B cell (primary cell): ENCODE results near the gene TRABD2B. TPM values are rescaled to one million over a fixed set of nuclear protein-coding genes. Genes with fewer than 3 reads are reported as not detected.

ENCODE experiments used
- ATAC-seq: fragments of 200-7000 bp; cut with Tn5 transposase; one replicate; pipeline ENCODE4 v1.10.0; 2021; ENCODE audit warnings: low read depth, mild to moderate bottlenecking, moderate number of reproducible peaks, moderate library complexity
- CTCF ChIA-PET: fragments of 350-600 bp; sonication (Branson Sonifier 250); formaldehyde crosslinking; loops from one replicate; lab custom pipeline; 2021; ENCODE audit warnings: antibody characterized with exemption, inconsistent platforms; lab: Charles Lee
- POLR2A ChIA-PET: fragments of 350-600 bp; sonication (Branson Sonifier 250); formaldehyde crosslinking; loops from one replicate; lab custom pipeline; 2021; ENCODE audit warnings: antibody characterized with exemption; lab: Charles Lee
- DNase-seq: peaks from one replicate; pipeline ENCODE4 v3.0.0; 2013
- H2AFZ ChIP-seq: 2 replicates; pipeline ENCODE4 v1.6.1; 2012; ENCODE audit warnings: mild to moderate bottlenecking, low read depth, low read length; ENCODE audit not compliant: insufficient read depth, poor library complexity, severe bottlenecking
- H3K27ac ChIP-seq, 2 donors: 1 replicate in 1 of 2; 2 replicates in 1 of 2; pipeline ENCODE4 v1.5.1; 2012 to 2013; ENCODE audit warnings: low read length in 2 of 2, mild to moderate bottlenecking in 2 of 2, moderate library complexity in 1 of 2
- H3K27me3 ChIP-seq, 4 experiments: fragments of 200-600 bp in 1 of 4; sonication (generic) in 1 of 4; replicated peaks in 1 of 4; 1 replicate in 2 of 4; 2 replicates in 2 of 4; pipeline versions ENCODE4 v1.6.1 to v1.7.0; 2013 to 2016; ENCODE audit warnings: low read length in 3 of 4, mild to moderate bottlenecking in 2 of 4, mixed read lengths in 1 of 4, moderate library complexity in 1 of 4; ENCODE audit not compliant: insufficient read depth in 4 of 4, control insufficient read depth in 3 of 4; ENCODE audit errors: control extremely low read depth in 1 of 4
- H3K36me3 ChIP-seq, 2 experiments: replicated peaks in 1 of 2; 1 replicate in 1 of 2; 2 replicates in 1 of 2; pipeline versions ENCODE4 v1.6.1 to v1.7.1; 2013; ENCODE audit warnings: low read length in 1 of 2; ENCODE audit not compliant: insufficient read depth in 2 of 2, control insufficient read depth in 1 of 2; ENCODE audit errors: control extremely low read depth in 1 of 2, extremely low read depth in 1 of 2
- H3K4me1 ChIP-seq, 2 donors: fragments of 200-600 bp in 1 of 2; sonication (generic) in 1 of 2; 1 replicate in 1 of 2; 2 replicates in 1 of 2; pipeline versions ENCODE4 v1.5.1 to v1.6.1; 2013 to 2017; ENCODE audit warnings: low read length in 2 of 2; ENCODE audit not compliant: control insufficient read depth in 2 of 2, insufficient read depth in 2 of 2
- H3K4me2 ChIP-seq: replicated peaks from 2 replicates; pipeline ENCODE3; 2012; ENCODE audit warnings: mild to moderate bottlenecking, low read depth, low read length; ENCODE audit not compliant: poor library complexity, severe bottlenecking
- H3K4me3 ChIP-seq, 5 experiments: fragments of 200-600 bp in 1 of 5; sonication (generic) in 1 of 5; 1 replicate in 3 of 5; 2 replicates in 2 of 5; pipeline versions ENCODE4 v1.5.1 to v1.7.0; 2011 to 2016; ENCODE audit warnings: low read length in 4 of 5, mild to moderate bottlenecking in 4 of 5, low read depth in 2 of 5, control low read depth in 1 of 5, moderate library complexity in 1 of 5; ENCODE audit not compliant: insufficient read depth in 1 of 5; ENCODE audit errors: control extremely low read depth in 1 of 5, extremely low read depth in 1 of 5
- H3K79me2 ChIP-seq: fragments of 200-600 bp; sonication (generic); one replicate; pipeline ENCODE4 v1.6.0; 2016; ENCODE audit warnings: low read length; ENCODE audit not compliant: control insufficient read depth, insufficient read depth
- H3K9ac ChIP-seq: fragments of 200-600 bp; sonication (generic); 2 replicates; pipeline ENCODE4 v1.6.1; 2017; ENCODE audit warnings: mild to moderate bottlenecking, low read length, moderate library complexity
- H3K9me3 ChIP-seq, 3 donors: one replicate each; pipeline versions ENCODE4 v1.6.1 to v1.7.1; 2013; ENCODE audit warnings: low read length in 2 of 3; ENCODE audit not compliant: control insufficient read depth in 2 of 3, insufficient read depth in 1 of 3; ENCODE audit errors: control extremely low read depth in 1 of 3
- H4K20me1 ChIP-seq: 2 replicates; pipeline ENCODE4 v1.6.0; 2012; ENCODE audit warnings: mild to moderate bottlenecking, low read length; ENCODE audit not compliant: insufficient read depth, control insufficient read depth, poor library complexity, severe bottlenecking
- H3K27ac Mint-ChIP-seq: one replicate; pipeline ENCODE4 v1.8.0; 2021; ENCODE audit warnings: mixed read lengths
- H3K27me3 Mint-ChIP-seq: one replicate; pipeline ENCODE4 v1.8.0; 2021; ENCODE audit warnings: mixed read lengths
- H3K4me1 Mint-ChIP-seq: one replicate; pipeline ENCODE4 v1.8.0; 2021; ENCODE audit warnings: mixed read lengths
- H3K4me3 Mint-ChIP-seq: one replicate; pipeline ENCODE4 v1.8.0; 2021; ENCODE audit warnings: mixed read lengths
- H3K9me3 Mint-ChIP-seq: one replicate; pipeline ENCODE4 v1.8.0; 2022; ENCODE audit warnings: mixed read lengths; ENCODE audit not compliant: insufficient read depth
- CTCF ChIP-seq: fragments of 200-600 bp; IDR thresholded peaks from one replicate; pipeline ENCODE4 v1.8.0; 2022; ENCODE audit warnings: antibody characterized with exemption, mild to moderate bottlenecking
- EZH2 ChIP-seq: IDR thresholded peaks from 2 replicates; pipeline ENCODE4 v1.6.1; 2012; ENCODE audit warnings: borderline replicate concordance, low read depth, mild to moderate bottlenecking, moderate library complexity, low read length; ENCODE audit not compliant: insufficient read depth, poor library complexity, severe bottlenecking
- WGBS: methylation state at CpG from one replicate; pipeline ENCODE4 v1.1.5; 2013; ENCODE audit warnings: missing lambda C conversion rate; ENCODE audit not compliant: insufficient coverage; 5-methylcytosine and 5-hydroxymethylcytosine counted together
- intact Hi-C: fragments of 100-400 bp; cut with micrococcal nuclease; formaldehyde crosslinking; loops from one replicate; pipeline ENCODE4 v1.10.0; 2022
- polyA plus RNA-seq: library from polyadenylated mRNA; depleted of rRNA; stranded (reverse); fragments of >200 nt; gene quantifications from 2 replicates; pipeline ENCODE4 v1.2.3, GENCODE V29; 2012
- total RNA-seq, 2 donors: library from RNA; stranded (reverse); fragments of 120-200 nt in 1 of 2; gene quantifications; 1 replicate in 1 of 2; 2 replicates in 1 of 2; pipeline versions ENCODE4 v1.2.3 to v1.2.4, GENCODE V29; 2013 to 2022

Gene TRABD2B
- total and polyA plus RNA-seq, 2 donors (not counting 1 experiment from before 2014, with no cell fraction given): not detected

GRCh38 chr1:47839433-47839760 lies 157.8 kb downstream of the TRABD2B start:
- no peaks in the 10 kb centered on the region for H3K4me1 Mint-ChIP-seq
- Histone ChIP-seq H4K20me1 (no peaks in the 10 kb centered on the region), H3K9me3 (peaks cover 0 to 8% (median 2%) of the 10 kb centered on the region in 3 donors), H3K79me2 (no peaks in the 10 kb centered on the region), H3K4me1 (no peaks in the 10 kb centered on the region), H3K4me3 (no peak overlapping the region), H3K27me3 (no peaks in the 10 kb centered on the region), H2AFZ (no peak overlapping the region), H3K27ac (no peak overlapping the region), H3K36me3 (no peaks in the 10 kb centered on the region), H3K4me2 (no peak overlapping the region), H3K9ac (no peak overlapping the region)
- intact Hi-C loops: no loop called here
- H3K27ac Mint-ChIP-seq: no peak overlapping the region
- POLR2A ChIA-PET: no interaction called here
- ATAC-seq (no peak), DNase-seq (no peak)
- TF ChIP-seq EZH2: no peak
- TF ChIP-seq CTCF: no peak
- CTCF ChIA-PET: no interaction called here
- no peak overlapping the region for H3K4me3 Mint-ChIP-seq
- H3K27me3 Mint-ChIP-seq: peaks cover 9% of the 10 kb centered on the region
- peaks cover 4% of the 10 kb centered on the region for H3K9me3 Mint-ChIP-seq
- 78% methylated on average over 4 of the region's 4 CpGs for WGBS

GRCh38 chr1:47838562-47839432 lies 158.4 kb downstream of the TRABD2B start:
- DNase-seq (no peak), ATAC-seq (no peak)
- Mint-ChIP-seq H3K9me3 (peaks cover 4% of the 10 kb centered on the region), H3K4me3 (no peak overlapping the region), H3K4me1 (no peaks in the 10 kb centered on the region), H3K27me3 (peaks cover 9% of the 10 kb centered on the region), H3K27ac (no peak overlapping the region)
- Histone ChIP-seq H3K27me3 (no peaks in the 10 kb centered on the region), H3K4me3 (no peak overlapping the region), H3K79me2 (no peaks in the 10 kb centered on the region), H3K4me2 (no peak overlapping the region), H3K9me3 (peaks cover 0 to 8% (median 2%) of the 10 kb centered on the region in 3 donors), H2AFZ (no peak overlapping the region), H3K27ac (no peak overlapping the region), H3K36me3 (no peaks in the 10 kb centered on the region), H3K9ac (no peak overlapping the region), H4K20me1 (no peaks in the 10 kb centered on the region), H3K4me1 (no peaks in the 10 kb centered on the region)
- POLR2A ChIA-PET: no interaction called here
- CTCF ChIA-PET: no interaction called here
- intact Hi-C loops: no loop called here
- TF ChIP-seq EZH2 (no peak), CTCF (no peak)
- 92% methylated on average over 14 of the region's 16 CpGs for WGBS
